HG03558 (cell line): ENCODE data around the gene OOSP4B.
"Not testable (repeated sequence)": the region's sequence is repeated elsewhere in the genome, so short reads cannot be mapped to it uniquely, and the experiment has no call there.

Source experiments
- ATAC-seq: cut with Tn5 transposase; IDR thresholded peaks from one replicate; pipeline ENCODE4 v1.9.1; 2021; ENCODE audit warnings: moderate number of reproducible peaks; ENCODE audit not compliant: unreplicated experiment; ENCODE audit errors: extremely low read depth

The OOSP4B gene

GRCh38 chr11:60016881-60017280 is at the start of gene OOSP4B:
Gene OOSP4B (plus strand): TSS chr11:60017181.
- ATAC-seq = no peak

DNA sequence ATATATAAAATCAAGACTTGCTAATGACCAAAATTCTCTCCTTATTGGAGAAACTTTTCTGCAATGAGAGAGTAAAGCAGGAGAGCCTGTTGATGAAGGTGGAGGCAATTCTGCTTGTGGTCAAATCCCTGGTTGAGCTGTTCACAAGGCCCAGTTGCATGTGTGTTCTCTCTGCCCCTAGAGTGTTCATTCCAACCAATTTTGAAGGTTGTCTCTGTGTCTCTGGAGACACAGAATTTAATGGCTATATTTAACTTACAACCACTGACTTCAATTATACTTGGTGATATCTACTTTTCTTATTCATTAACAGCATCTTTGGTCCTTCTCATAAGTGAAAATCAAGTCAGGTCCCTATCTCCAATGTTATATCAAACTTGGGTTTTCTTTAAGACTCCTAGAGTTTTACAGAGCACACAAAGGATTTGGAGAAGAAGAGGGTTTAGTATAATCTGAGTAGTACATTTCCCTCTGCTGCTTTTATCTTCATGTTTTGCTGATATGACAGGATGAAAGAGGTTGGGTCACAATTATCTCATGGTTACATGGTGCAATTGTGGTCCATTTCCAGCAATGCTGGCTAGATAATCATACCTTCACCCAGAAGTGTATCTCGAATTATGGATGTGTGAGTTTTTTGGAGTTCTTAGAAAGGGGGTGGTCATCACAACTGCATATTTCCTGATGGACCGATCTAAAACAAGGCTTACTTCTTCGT is 49.1 kb upstream of the OOSP4B start:
- ATAC-seq = no peak

- ATAC-seq = no peak
Observed at GRCh38 chr11:59968395-59968783, 48.6 kb upstream of the OOSP4B start.

- ATAC-seq = no peak
Observed at GRCh38 chr11:59973097-59973496, 43.9 kb upstream of the OOSP4B start.

DNA sequence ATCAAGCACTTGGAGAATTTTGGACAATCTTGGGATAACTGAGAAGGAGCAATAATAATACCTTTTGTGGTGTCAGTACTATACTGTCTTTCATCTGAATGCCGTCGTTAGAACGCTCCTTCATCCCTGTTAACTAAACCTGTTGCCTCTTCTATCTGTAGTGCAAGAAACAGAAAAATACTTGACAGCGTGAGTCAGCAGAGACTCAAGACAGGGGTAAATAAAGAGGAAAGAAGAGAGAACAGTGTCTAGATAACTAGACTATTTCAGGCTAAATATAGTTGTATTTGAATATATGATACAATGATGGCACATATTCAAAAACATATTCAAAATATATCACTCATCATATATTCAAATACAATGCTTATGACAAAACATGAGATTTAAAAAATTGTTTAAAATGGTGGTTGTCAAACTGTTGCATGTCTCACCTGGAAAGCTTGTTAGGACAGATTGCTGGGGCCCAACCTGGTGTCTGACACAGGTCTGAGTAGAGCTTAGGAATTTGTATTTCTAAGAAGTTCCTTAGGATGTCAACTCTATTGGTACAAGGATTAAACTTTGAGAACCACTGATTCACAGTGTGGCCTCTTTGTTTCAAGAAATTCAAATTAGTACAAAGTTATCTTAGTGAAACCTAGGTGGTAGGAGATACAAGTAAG is 35.7 kb upstream of the OOSP4B start:
- ATAC-seq = no peak

DNA sequence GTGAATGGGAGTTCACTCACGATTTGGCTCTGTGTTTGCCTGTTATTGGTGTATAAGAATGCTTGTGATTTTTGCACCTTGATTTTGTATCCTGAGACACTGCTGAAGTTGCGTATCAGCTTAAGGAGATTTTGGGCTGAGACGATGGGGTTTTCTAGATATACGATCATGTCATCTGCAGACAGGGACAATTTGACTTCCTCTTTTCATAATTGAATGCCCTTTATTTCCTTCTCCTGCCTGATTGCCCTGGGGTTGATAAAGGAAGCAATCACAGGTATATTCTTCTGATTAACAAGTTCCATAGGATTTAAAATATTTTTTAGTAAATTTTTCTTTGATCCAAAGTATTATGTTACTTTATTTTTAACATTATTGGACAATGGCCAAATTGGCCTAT is 34.9 kb upstream of the OOSP4B start:
- ATAC-seq = not testable (repeated sequence)

DNA sequence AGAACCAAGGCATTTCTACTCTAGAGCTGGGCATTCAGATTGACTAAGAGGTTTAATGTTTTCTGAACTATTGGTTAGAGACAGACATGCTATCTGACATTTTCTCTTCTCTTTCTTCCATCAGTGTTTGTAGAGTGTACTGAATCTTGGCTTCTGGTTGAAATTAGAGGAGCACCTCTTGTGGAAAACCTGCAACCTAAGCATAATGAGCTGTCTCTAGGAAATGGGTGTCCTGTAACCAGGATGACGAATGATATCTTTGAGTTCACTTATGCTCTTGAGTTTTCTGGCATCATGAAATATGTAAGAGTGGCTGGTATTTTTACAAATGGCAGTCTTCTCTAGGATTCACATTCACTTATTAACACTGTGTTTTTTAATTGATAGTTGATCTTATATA is 33.8 kb upstream of the OOSP4B start:
- ATAC-seq = no peak

DNA sequence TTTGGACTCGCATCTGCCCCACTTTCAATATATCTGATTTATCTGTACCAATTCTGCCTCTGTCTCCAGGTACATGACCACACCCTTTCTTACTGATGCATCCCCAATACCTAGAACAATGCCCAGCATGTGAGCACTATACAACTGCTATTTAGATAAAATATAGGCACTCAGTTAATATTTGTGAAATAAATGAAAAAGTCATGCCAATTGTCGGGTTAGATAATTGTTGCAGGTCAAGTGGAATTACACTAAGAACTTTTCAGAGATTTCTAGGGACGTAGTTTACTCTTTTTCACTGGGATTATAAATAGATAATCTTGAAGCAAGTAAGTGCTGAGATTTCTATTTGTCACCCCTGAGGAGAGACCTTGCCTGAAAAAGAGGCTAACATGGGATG is 32.6 kb upstream of the OOSP4B start:
- ATAC-seq = no peak

DNA sequence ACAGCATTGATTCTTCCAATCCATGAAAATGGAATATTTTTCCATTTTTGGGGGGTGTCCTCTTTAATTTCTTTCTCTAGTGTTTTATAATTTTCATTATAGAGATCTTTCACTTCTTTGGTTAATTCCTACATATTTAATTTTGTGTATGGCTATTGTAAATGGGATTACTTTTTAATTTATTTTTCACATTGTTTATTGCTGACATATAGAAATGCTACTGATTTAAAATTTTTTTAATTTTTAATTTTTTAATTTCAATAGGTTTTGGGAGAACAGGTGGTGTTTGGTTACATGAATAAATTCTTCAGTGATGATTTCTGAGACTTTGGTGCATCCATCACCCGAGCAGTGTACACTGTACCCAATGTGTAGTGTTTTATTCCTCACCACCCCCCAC is 26.6 kb upstream of the OOSP4B start:
- no peak for ATAC-seq

DNA sequence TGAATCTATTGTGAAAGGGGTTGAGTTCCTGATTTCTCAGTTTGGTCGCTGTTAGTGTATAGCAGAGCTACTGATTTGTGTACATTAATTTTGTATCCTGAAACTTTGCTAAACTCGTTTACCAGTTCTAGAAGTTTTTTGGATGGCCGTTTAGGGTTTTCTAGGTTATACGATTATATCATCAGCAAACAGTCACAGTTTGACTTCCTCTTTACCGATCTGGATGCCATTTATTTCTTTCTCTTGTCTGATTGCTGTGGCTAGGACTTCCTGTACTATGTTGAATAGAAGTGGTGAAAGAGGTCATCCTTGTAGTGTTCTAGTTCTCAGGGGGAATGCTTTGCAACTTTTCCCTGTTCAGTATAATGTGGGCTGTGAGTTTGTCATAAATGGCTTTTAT is 24.6 kb upstream of the OOSP4B start:
- no peak for ATAC-seq

GRCh38 chr11:59997800-59998199 is 19.2 kb upstream of the OOSP4B start:
- no peak for ATAC-seq

GRCh38 chr11:59999691-60000090 is 17.3 kb upstream of the OOSP4B start:
- ATAC-seq = no peak

- ATAC-seq = no peak
Observed at GRCh38 chr11:60003729-60004128, 13.3 kb upstream of the OOSP4B start.

- ATAC-seq = no peak
Observed at GRCh38 chr11:60005360-60005759, 11.6 kb upstream of the OOSP4B start.

DNA sequence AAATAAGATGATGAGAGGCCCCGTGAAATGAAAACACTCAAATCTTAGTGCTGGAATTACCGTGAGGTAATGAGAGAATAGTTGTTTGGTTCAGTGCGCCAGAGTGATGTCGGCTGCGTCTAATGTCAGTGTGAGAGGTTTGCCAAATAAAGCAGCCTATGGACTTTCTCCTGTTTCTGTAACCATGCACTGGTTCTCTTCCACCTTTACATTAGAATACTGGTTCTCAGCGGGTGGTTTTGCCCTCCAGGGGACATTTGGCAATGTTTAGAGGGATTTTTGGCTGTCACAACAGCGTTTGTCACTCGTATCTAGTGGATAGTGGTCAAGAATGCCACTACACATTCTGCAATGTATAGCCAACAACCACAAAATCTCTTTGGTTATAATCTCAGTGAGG is 1.1 kb downstream of the OOSP4B start:
- no peak for ATAC-seq

DNA sequence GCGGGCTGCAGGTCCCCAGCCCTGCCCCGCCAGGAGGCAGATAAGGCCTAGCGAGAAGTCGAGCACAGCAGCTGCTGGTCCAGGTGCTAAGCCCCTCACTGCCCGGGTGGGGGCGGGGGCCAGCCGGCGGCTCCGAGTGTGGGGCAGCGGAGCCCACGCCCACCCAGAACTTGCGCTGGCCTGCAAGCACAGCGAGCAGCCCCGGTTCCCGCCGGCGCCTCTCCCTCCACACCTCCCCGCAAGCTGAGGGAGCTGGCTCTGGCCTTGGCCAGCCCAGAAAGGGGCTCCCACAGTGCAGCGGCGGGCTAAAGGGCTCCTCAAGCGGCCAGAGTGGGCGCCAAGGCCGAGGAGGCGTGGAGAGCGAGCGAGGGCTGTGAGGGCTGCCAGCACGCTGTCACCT is 3.4 kb downstream of the OOSP4B start:
- not testable (repeated sequence) for ATAC-seq

DNA sequence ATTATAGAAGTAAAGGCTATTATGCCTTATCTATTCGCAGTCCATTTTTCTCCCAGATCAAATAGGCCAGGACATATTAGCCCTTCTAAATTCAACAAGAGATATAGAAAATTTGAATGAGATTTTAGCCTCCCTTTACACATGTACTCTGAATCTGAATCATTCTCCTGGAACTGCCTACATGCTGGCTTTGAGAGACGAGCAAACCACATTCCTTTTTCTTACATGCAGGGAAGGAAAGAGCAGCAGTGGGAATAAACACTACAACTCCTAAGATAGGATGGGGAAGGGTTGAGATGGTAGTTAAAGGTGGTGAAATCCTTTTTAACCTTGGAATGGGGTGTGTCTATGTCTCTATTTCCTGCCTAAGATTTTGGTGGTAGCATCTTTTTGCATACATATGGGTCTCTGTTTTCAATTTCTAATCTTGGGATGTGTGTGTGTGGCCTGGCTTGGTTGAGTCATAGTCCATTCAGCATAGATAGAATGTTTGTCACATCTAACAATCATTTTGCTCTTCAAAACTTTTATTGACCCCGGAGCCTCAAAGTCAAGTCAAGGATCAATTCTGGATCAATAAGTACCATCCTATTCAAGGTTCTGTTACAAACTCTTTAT is 12.1 kb downstream of the OOSP4B start:
- ATAC-seq = no peak

DNA sequence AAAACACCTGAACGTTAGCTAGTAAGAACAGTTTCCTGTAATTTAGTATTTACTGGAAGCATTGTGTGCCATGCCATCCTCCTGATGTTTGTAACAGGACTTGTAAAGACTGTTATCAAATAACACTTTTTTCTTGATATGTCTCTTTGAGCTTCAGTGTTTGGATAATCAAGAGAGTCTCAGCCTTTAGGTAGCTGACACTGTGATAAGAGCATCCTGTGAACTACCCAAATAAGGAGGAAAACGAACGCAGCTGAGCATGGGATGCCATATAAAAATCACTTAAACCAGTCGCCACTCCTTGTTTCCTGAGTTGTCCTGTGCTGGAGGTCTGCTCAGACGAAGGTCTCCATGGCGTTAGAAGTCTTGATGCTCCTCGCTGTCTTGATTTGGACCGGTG is 23.1 kb downstream of the OOSP4B start, which contains the start of gene OOSP2:
Gene OOSP2 (plus strand): TSS at position 301 of the 400 bp plus-strand sequence. CDS start 51 bp downstream, at position 352.
- no peak for ATAC-seq

GRCh38 chr11:60050422-60050821 is 33.4 kb downstream of the OOSP4B start:
- not testable (repeated sequence) for ATAC-seq

- not testable (repeated sequence) for ATAC-seq
Observed at GRCh38 chr11:60050839-60051238, 33.9 kb downstream of the OOSP4B start.

- ATAC-seq = no peak
Observed at GRCh38 chr11:60056349-60056969, 39.5 kb downstream of the OOSP4B start, which contains the start of gene MS4A3. Gene MS4A3 (plus strand): TSS chr11:60056665. CDS start chr11:60061161, 4,496 bp downstream.
